H1 (cell line): ENCODE measurements around the gene ALOX5.

ENCODE experiments used
- CEBPB ChIP-seq: IDR thresholded peaks from 2 replicates; pipeline ENCODE4 v1.6.1; 2012; ENCODE audit warnings: low read depth, low read length
- TF ChIP-seq, protein P1 (sequence below), 3 experiments: IDR thresholded peaks; 1 replicate in 2 of 3; 2 replicates in 1 of 3; pipeline versions ENCODE4 v1.5.1 to v1.6.1; 2011; ENCODE audit warnings: low read length in 3 of 3, mild to moderate bottlenecking in 3 of 3, inconsistent platforms in 2 of 3, low read depth in 1 of 3, moderate library complexity in 1 of 3; ENCODE audit not compliant: insufficient read depth in 1 of 3; ENCODE audit errors: control extremely low read depth in 1 of 3

DNA sequence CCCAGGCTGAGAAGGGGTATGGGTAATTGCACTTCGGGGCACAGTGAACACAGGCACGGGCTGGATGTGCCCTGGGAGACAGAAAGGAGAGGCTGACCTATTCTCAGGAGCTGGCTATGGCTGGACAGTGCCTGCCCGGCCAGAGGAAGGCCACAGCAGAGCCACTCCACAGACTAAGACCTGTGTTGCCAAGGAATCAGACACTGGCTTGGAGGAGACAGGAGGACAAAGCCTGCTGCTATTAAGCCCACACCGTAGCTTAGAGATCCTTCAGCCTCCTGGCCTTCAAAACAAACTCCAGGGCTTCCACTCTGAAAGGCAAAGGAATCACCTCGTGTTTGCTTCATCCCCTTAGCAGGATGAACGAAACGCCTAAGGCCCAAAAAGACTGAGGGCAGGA, 82.2 kb downstream of the ALOX5 start:
- TF ChIP-seq CEBPB, result no peak
- TF ChIP-seq, protein P1, sequence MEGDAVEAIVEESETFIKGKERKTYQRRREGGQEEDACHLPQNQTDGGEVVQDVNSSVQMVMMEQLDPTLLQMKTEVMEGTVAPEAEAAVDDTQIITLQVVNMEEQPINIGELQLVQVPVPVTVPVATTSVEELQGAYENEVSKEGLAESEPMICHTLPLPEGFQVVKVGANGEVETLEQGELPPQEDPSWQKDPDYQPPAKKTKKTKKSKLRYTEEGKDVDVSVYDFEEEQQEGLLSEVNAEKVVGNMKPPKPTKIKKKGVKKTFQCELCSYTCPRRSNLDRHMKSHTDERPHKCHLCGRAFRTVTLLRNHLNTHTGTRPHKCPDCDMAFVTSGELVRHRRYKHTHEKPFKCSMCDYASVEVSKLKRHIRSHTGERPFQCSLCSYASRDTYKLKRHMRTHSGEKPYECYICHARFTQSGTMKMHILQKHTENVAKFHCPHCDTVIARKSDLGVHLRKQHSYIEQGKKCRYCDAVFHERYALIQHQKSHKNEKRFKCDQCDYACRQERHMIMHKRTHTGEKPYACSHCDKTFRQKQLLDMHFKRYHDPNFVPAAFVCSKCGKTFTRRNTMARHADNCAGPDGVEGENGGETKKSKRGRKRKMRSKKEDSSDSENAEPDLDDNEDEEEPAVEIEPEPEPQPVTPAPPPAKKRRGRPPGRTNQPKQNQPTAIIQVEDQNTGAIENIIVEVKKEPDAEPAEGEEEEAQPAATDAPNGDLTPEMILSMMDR (IDR thresholded peaks at IDR 0.05; ENCODE audit: control extremely low read depth in 1 of 3, insufficient read depth in 1 of 3, low read depth in 1 of 3, low read length in 3 of 3), result no peak
